Esophagus muscularis mucosa (tissue), 4 donors: ENCODE results near the gene BCR.
A peak's percentile ranks its signal among the peaks of the same experiment; 100 is the strongest.

Experiments
- EP300 ChIP-seq: sonication (generic); formaldehyde crosslinking; IDR thresholded peaks from one replicate; pipeline ENCODE4 v1.6.1; 2017; ENCODE audit warnings: antibody characterized with exemption
- POLR2A ChIP-seq: fragments of 450-650 bp; IDR thresholded peaks from one replicate; pipeline ENCODE4 v1.6.1; 2017; ENCODE audit warnings: antibody characterized with exemption, moderate library complexity, mild to moderate bottlenecking, low read depth
- POLR2AphosphoS5 ChIP-seq, 2 donors: sonication (generic); formaldehyde crosslinking; IDR thresholded peaks; one replicate each; pipeline ENCODE4 v1.6.1; 2017; ENCODE audit warnings: antibody characterized with exemption in 2 of 2
- TF ChIP-seq, protein P1 (sequence below), 3 experiments: fragments of 200-600 bp in 2 of 3; fragments of 450-650 bp in 1 of 3; sonication (generic) in 2 of 3; IDR thresholded peaks; one replicate each; pipeline ENCODE4 v1.5.1; 2017 to 2019; ENCODE audit warnings: antibody characterized with exemption in 3 of 3, mild to moderate bottlenecking in 2 of 3, moderate library complexity in 1 of 3

DNA sequence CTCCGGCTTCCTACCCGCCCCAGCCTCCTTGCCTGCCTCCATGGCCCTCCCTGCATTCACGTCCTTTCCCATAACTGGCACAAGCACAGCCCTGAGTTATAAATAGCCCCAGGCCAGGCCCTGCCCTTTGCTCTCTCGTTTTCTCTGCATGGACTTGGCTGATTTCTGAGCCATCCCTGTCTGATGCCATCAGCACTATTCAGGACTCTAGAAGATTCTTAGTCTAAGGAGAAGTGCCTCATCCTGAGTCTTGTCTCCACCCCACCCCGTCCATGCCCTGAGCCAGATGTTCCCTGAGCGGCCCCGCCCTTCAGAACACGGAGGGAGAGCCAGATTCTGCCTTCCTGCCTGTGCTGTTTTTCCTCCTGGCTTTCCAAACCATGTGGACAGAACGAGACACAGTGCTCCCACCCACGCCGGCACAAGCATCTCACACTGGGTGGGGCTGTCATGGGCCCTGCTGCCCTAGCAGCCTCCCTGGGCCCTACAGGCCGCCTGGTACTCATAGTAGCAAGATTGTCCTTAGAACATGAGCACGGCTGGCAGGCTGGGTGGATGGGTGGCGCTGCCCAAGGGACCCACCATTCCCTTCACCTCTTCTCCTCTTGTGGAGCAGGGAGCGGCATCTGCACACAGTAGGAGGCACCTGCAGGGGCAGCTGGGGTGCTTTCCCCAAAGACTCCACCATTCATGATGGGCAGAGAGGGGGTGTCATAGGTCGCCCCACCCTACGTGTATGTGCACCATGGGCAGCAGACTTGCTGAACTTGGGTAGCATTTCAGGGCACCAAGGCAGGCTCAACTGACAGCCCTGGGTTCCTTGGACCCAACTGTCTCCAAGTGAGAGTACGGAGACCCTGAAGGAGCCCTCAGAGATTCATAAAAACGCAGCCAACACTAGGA lies 76.9 kb downstream of the BCR start:
- TF ChIP-seq, protein P1, sequence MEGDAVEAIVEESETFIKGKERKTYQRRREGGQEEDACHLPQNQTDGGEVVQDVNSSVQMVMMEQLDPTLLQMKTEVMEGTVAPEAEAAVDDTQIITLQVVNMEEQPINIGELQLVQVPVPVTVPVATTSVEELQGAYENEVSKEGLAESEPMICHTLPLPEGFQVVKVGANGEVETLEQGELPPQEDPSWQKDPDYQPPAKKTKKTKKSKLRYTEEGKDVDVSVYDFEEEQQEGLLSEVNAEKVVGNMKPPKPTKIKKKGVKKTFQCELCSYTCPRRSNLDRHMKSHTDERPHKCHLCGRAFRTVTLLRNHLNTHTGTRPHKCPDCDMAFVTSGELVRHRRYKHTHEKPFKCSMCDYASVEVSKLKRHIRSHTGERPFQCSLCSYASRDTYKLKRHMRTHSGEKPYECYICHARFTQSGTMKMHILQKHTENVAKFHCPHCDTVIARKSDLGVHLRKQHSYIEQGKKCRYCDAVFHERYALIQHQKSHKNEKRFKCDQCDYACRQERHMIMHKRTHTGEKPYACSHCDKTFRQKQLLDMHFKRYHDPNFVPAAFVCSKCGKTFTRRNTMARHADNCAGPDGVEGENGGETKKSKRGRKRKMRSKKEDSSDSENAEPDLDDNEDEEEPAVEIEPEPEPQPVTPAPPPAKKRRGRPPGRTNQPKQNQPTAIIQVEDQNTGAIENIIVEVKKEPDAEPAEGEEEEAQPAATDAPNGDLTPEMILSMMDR (IDR thresholded peaks at IDR 0.05) = no peak
- TF ChIP-seq POLR2A (no peak), POLR2AphosphoS5 (IDR thresholded peaks at IDR 0.05) (peak; percentile 51 to 64), EP300 (no peak)
